Type B pancreatic cell (in vitro differentiated cells): ENCODE data around the gene HNMT. TPM values are rescaled to one million over a fixed set of nuclear protein-coding genes. Genes with fewer than 3 reads are reported as not detected.

ENCODE experiments used
- DNase-seq: peaks from one replicate; pipeline ENCODE4 v3.0.0; 2021; ENCODE audit warnings: mixed read lengths; ENCODE audit not compliant: unreplicated experiment; ENCODE audit errors: extremely low spot score
- H3K27ac Mint-ChIP-seq: 2 replicates; pipeline ENCODE4 v1.8.0; 2021; ENCODE audit warnings: mild to moderate bottlenecking, mixed read lengths
- H3K27me3 Mint-ChIP-seq: 2 replicates; pipeline ENCODE4 v1.8.0; 2021; ENCODE audit warnings: mixed read lengths
- H3K36me3 Mint-ChIP-seq: 2 replicates; pipeline ENCODE4 v1.8.0; 2021; ENCODE audit warnings: mixed read lengths
- H3K4me1 Mint-ChIP-seq: one replicate; pipeline ENCODE4 v1.8.0; 2021; ENCODE audit warnings: mixed read lengths; ENCODE audit not compliant: unreplicated experiment
- H3K4me3 Mint-ChIP-seq: 2 replicates; pipeline ENCODE4 v1.8.0; 2021; ENCODE audit warnings: mild to moderate bottlenecking, mixed read lengths
- H3K9me3 Mint-ChIP-seq: 2 replicates; pipeline ENCODE4 v1.8.0; 2021; ENCODE audit warnings: mixed read lengths
- total RNA-seq: library from RNA; stranded (reverse); gene quantifications from 2 replicates; pipeline ENCODE4 v1.2.1, GENCODE V29; 2021; ENCODE audit warnings: low replicate concordance
- TF ChIP-seq, protein P1 (sequence below): fragments of 200-600 bp; sonication (generic); conservative IDR thresholded peaks from 2 replicates; pipeline ENCODE4 v1.5.0; 2021; ENCODE audit warnings: antibody characterized with exemption, mild to moderate bottlenecking

Gene HNMT
- total RNA-seq, 1 donor from 2014 or later = 12.1 TPM

GRCh38 chr2:138010890-138011289 is 46.6 kb downstream of the HNMT start:
- H3K4me1 Mint-ChIP-seq = peaks cover 11% of the 10 kb centered on the region
- no peaks in the 10 kb centered on the region for H3K27me3 Mint-ChIP-seq
- no peaks in the 10 kb centered on the region for H3K9me3 Mint-ChIP-seq
- H3K36me3 Mint-ChIP-seq = peaks cover 5% of the 10 kb centered on the region
- no peak for DNase-seq
- TF ChIP-seq, protein P1, sequence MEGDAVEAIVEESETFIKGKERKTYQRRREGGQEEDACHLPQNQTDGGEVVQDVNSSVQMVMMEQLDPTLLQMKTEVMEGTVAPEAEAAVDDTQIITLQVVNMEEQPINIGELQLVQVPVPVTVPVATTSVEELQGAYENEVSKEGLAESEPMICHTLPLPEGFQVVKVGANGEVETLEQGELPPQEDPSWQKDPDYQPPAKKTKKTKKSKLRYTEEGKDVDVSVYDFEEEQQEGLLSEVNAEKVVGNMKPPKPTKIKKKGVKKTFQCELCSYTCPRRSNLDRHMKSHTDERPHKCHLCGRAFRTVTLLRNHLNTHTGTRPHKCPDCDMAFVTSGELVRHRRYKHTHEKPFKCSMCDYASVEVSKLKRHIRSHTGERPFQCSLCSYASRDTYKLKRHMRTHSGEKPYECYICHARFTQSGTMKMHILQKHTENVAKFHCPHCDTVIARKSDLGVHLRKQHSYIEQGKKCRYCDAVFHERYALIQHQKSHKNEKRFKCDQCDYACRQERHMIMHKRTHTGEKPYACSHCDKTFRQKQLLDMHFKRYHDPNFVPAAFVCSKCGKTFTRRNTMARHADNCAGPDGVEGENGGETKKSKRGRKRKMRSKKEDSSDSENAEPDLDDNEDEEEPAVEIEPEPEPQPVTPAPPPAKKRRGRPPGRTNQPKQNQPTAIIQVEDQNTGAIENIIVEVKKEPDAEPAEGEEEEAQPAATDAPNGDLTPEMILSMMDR = no peak
- no peak overlapping the region for H3K4me3 Mint-ChIP-seq
- H3K27ac Mint-ChIP-seq = no peak overlapping the region

GRCh38 chr2:138012082-138012481 is 47.8 kb downstream of the HNMT start:
- TF ChIP-seq, protein P1 = no peak
- peaks cover 5% of the 10 kb centered on the region for H3K36me3 Mint-ChIP-seq
- no peak for DNase-seq
- peaks cover 12% of the 10 kb centered on the region for H3K4me1 Mint-ChIP-seq
- no peak overlapping the region for H3K27ac Mint-ChIP-seq
- no peak overlapping the region for H3K4me3 Mint-ChIP-seq
- no peaks in the 10 kb centered on the region for H3K27me3 Mint-ChIP-seq
- no peaks in the 10 kb centered on the region for H3K9me3 Mint-ChIP-seq

- Mint-ChIP-seq H3K36me3 (no peaks in the 10 kb centered on the region), H3K4me1 (peaks cover 12% of the 10 kb centered on the region), H3K9me3 (no peaks in the 10 kb centered on the region), H3K4me3 (no peak overlapping the region), H3K27ac (no peak overlapping the region), H3K27me3 (no peaks in the 10 kb centered on the region)
- TF ChIP-seq, protein P1 = no peak
- DNase-seq = no peak
Measured at GRCh38 chr2:138012968-138013367, 48.7 kb downstream of the HNMT start.

DNA sequence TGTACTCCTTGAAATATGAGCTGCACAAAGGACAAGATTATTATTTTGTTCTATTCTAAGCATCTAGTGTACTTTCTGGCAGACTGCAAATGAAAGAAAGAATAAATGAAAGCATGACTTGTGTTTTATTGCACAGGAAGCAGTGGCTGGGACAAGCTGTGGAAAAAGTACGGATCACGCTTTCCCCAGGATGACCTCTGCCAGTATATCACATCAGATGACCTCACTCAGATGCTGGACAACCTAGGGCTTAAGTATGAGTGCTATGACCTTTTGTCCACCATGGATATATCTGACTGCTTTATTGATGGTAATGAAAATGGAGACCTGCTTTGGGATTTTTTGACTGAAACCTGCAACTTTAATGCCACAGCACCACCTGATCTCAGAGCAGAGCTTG is 49.4 kb downstream of the HNMT start:
- no peak for DNase-seq
- no peak overlapping the region for H3K27ac Mint-ChIP-seq
- H3K4me1 Mint-ChIP-seq = peaks cover 12% of the 10 kb centered on the region
- H3K27me3 Mint-ChIP-seq = no peaks in the 10 kb centered on the region
- TF ChIP-seq, protein P1 = no peak
- H3K36me3 Mint-ChIP-seq = no peaks in the 10 kb centered on the region
- no peaks in the 10 kb centered on the region for H3K9me3 Mint-ChIP-seq
- H3K4me3 Mint-ChIP-seq = no peak overlapping the region

DNA sequence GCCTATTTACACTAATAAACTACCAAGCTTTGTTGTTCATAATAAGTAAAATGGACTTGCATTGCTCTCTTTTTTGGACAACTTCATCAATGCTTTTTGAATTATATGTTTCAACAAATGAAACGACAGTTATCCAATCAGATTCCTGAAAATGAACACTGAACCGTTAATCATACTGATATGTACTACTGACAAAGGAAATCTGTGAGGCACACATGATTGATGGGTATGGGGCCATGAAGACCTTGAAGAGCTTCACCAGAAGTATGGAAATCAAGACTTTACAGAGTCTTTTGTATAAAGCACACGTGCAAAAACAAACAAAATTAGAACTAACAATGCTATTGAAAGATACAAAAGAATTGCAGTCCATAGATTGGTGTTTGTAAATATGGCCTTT is 51.2 kb downstream of the HNMT start:
- H3K9me3 Mint-ChIP-seq = no peaks in the 10 kb centered on the region
- H3K27ac Mint-ChIP-seq = no peak overlapping the region
- TF ChIP-seq, protein P1 = no peak
- H3K4me3 Mint-ChIP-seq = no peak overlapping the region
- no peaks in the 10 kb centered on the region for H3K36me3 Mint-ChIP-seq
- DNase-seq = no peak
- H3K4me1 Mint-ChIP-seq = peaks cover 23% of the 10 kb centered on the region
- no peaks in the 10 kb centered on the region for H3K27me3 Mint-ChIP-seq
